SK-N-MC (cell line): ENCODE measurements around the gene ENTPD8.

Experiments
- EZH2 ChIP-seq: fragments of 200-600 bp; sonication (generic); IDR thresholded peaks from one replicate; pipeline ENCODE4 v1.6.1; 2017; ENCODE audit warnings: antibody characterized with exemption
- FOXP2 ChIP-seq: optimal IDR thresholded peaks from 2 replicates; pipeline ENCODE3; 2011; ENCODE audit warnings: mild to moderate bottlenecking, moderate library complexity; ENCODE audit not compliant: insufficient read depth; ENCODE audit errors: extremely low read length, control extremely low read depth
- POLR2AphosphoS5 ChIP-seq: IDR thresholded peaks from 2 replicates; pipeline ENCODE4 v1.6.1; 2012; ENCODE audit warnings: mild to moderate bottlenecking, low read depth, low read length, borderline replicate concordance

DNA sequence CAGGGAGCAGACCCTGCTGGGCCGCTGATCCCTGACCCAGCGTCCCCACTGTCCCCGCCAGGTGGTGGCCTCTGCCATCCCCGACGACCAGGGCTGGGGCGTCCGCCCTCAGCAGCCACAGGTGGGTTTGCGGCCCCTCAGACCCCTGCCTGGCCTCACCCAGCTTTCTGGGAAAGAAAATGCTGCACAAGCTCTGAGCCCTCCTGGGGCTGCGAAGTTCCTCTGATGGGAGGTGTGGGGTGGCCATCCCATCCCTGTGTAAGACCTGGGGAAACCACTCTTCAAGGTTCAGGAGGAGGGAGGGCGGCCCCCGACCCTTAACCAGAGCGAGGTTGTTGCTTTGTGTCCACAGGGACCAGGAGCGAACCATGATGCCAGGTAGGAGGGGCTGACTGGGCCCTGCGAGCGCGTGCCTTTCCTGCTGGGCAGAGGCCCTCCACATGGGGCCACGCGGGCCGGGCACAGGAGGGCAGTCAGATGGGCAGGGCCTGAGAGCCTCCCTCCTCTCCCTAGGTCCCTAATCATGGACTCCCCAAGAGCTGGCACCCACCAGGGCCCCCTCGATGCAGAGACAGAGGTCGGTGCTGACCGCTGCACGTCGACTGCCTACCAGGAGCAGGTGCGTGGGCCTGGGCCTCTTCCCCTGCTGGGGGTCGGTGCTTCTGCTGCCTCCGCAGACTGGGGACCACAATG, 10.3 kb downstream of the ENTPD8 start:
- no peak for TF ChIP-seq POLR2AphosphoS5
- no peak for TF ChIP-seq EZH2
- no peak for TF ChIP-seq FOXP2
